Right forelimb (tissue), 1 donor: Measurements from ENCODE around the gene CEL.
"Not testable (repeated sequence)": the region's sequence is repeated elsewhere in the genome, so short reads cannot be mapped to it uniquely, and the experiment has no call there.

ENCODE experiments used
- DNase-seq: peaks from one replicate; pipeline ENCODE4 v3.0.0-alpha.2; 2018

The CEL gene

GRCh38 chr9:133048595-133048994 is 13.2 kb upstream of the CEL start:
- DNase-seq: no peak

DNA sequence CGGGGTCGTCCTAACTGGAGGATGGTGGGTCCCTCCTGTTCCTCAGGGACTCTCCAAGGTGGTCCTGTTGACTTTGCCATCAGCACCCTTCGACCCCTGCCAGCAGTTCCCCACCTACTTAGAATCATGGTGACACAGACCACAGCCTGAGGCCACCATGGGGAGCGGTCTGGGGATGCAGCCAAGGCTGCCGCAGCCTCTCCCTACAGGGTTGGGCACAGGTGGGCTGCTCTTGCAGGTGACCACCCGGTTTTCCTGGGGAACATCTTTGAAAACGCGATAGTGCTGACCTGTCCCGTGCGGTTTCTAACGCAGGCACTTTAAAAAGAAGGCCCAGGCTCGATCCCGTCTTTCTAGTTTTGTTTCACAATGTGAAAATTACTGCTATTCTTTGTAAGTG is 12.7 kb upstream of the CEL start:
- DNase-seq: no peak

DNA sequence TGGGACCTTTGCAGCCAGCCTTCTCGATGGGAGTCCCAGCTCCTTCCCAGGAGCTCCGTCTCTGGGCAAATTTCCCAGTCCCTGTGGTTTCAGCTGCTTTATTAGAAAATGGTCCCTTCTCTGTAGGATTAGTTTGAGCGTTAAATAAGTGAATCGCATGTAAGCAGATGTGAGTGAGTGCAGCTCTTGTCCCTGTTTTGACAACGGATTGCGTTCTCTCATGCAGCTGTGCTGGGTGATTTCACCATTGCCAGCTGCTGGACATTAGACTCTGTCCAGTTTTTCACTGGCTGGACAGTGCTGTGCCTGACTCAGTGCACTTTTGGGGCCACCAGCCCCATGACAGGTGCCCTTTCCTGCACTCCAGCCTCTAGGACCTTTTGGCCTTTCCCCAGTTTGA is 11.6 kb upstream of the CEL start:
- DNase-seq: no peak

DNA sequence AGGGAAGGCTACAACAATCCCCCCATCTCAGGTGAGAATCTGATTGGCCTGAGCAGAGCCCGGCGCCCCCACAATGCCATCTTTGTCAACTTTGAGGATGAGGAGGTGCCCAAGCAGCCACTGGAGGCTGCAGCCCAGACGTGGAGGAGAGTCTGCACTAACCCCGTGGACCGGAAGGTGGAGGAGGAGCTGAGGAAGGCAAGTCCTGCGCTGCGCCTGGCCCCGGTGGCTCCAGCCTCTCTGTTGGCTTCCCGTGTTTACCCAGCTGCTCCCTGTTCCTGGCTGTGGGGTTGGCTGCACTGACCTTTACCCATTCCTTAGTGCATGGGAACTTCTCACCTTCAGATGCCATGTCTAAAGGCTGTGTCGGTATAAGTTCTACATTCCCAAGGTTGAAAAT is 11.0 kb upstream of the CEL start:
- DNase-seq: no peak

GRCh38 chr9:133051281-133051900 is 10.4 kb upstream of the CEL start:
- no peak for DNase-seq

DNA sequence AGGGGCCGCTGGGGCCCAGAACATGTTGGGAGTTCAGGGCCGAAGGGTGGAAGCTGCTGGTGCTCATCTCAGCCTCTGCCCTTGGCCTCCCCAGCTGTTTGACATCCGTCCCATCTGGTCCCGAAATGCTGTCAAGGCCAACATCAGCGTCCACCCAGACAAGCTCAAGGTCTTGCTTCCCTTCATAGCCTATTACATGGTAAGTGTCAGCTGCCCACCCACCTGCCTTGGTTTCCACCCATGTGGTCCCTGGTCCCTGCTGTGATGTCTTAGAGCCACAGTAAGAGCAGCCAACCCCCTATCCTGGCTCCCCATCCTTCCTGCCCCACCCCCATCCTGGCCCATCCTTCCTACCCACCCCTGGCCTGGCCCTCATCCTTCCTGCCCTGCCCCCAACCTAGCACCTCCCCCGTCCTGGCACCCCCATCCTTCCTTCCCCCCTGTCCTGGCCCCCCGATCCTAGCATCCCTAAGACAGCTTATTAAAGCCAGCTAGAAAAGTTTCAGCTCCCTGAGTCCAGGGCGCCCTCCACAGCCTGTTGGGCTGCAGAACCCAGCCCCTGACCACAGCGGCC is 9.7 kb upstream of the CEL start:
- DNase-seq: no peak

DNA sequence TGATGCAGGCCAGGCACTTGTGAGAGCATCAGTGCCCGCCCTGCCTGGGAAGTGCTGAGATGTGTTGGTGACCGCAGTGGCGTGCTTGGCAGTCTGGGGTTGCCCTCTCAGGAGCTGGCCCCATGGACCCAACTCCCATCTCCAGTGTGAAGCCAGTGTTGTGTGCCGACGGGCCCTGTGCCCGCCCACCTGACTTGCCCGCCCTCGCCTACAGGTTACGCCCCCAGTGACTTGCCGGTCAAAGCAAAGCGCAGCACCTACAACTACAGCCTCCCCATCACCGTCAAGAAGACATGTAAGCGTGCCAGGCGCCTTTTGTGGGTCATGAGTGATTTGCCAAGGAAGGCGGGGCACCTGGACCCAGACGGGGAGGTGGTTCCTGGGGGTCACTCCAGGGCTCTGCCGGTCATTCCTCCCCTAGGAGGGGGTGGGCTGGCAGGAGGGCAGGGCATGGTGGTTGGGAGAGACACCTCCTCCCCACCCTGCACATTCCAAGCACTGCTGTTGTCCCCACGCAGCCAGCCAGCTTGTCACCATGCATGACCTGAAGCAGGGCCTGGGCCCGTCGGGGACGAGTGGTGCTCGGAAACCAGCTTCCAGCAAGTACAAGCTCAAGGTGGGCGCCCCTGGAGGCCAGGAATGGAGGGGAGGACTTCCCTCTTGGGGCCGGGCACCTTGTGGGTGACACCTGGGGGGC is 7.4 kb upstream of the CEL start:
- DNase-seq: no peak

- peak; percentile 80 for DNase-seq
Observed at GRCh38 chr9:133054966-133055365, 6.8 kb upstream of the CEL start.

- DNase-seq: no peak
Observed at GRCh38 chr9:133055788-133056420, 5.9 kb upstream of the CEL start.

- no peak for DNase-seq
Observed at GRCh38 chr9:133056533-133056932, 5.2 kb upstream of the CEL start.

DNA sequence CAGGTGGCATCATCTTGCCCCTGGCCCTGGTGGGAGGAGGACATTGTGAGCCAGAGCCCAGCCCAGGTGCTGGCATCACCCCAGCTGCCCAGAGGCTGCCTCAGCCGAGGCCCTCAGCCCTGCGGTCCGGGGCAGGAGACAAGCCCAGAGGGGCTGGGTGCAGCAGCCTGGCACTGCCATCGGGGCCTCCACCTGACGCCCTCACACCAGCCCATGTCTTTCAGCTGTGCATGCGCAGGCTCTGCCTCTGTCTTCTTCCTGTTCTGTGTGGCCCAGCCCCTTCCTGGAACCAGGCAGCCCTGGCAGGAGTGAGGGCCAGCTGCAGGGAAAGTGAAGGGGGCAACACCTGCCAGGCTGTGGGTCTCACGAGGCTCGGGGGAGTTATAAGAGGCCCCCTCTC is 4.8 kb upstream of the CEL start:
- no peak for DNase-seq

- DNase-seq: no peak
Observed at GRCh38 chr9:133057553-133057952, 4.2 kb upstream of the CEL start.

DNA sequence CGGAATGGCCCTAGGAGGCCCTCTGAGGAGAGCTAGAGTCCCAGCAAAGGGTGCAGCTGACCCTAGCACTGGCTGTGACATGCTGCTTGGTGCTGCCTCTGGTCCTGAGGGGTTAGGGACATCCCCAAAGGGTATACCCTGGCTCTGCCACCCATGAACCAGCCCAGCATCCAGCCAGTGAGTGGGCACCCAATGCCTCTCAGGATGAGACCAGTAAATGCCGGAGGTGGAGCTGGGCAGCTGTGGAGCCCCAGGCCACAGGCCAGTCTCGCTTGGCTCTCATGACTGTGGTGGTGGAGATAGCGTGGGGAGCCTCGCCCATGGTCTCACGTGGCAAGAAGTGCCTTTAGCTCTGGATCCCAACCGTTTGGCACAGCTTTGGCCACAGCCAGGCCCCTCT is 3.7 kb upstream of the CEL start:
- no peak for DNase-seq

GRCh38 chr9:133058550-133059320 is 3.0 kb upstream of the CEL start:
- no peak for DNase-seq

- no peak for DNase-seq
Observed at GRCh38 chr9:133059623-133060022, 2.2 kb upstream of the CEL start.

DNA sequence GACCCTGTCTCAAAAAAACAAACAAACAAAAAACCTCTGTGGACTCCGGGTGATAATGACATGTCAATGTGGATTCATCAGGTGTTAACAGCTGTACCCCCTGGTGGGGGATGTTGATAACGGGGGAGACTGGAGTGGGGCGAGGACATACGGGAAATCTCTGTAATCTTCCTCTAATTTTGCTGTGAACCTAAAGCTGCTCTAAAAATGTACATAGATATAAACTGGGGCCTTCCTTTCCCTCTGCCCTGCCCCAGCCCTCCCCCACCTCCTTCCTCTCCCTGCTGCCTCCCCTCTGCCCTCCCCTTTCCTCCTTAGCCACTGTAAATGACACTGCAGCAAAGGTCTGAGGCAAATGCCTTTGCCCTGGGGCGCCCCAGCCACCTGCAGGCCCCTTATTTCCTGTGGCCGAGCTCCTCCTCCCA is 1.4 kb upstream of the CEL start:
- DNase-seq: no peak

GRCh38 chr9:133061019-133061763 is 590 bp upstream of the CEL start:
- DNase-seq: not testable (repeated sequence)

DNA sequence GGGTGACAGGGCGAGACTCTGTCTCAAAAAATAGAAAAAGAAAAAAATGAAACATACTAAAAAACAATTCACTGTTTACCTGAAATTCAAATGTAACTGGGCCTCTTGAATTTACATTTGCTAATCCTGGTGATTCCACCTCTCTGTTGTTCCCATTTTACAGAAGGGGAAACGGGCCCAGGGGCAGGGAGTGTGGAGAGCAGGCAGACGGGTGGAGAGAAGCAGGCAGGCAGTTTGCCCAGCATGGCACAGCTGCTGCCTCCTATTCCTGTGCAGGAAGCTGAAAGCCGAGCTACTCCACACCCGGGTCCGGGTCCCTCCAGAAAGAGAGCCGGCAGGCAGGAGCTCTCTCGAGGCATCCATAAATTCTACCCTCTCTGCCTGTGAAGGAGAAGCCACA is 788 bp downstream of the CEL start:
- DNase-seq: not testable (repeated sequence)

DNA sequence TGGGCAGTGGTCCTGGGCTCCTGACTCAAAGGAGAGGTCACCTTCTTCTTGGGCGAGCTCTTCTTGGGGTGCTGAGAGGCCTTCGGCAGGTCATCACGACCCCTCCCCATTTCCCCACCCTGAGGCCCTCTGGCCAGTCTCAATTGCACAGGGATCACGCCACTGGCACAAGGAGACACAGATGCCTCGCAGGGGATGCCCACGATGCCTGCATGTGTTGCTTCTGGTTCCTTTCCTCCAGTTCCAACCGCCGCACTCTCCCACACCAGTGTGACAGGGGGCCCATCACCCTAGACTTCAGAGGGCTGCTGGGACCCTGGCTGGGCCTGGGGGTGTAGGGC is 1.3 kb downstream of the CEL start:
- DNase-seq: no peak

GRCh38 chr9:133063500-133064231 is 1.9 kb downstream of the CEL start:
- DNase-seq: no peak

DNA sequence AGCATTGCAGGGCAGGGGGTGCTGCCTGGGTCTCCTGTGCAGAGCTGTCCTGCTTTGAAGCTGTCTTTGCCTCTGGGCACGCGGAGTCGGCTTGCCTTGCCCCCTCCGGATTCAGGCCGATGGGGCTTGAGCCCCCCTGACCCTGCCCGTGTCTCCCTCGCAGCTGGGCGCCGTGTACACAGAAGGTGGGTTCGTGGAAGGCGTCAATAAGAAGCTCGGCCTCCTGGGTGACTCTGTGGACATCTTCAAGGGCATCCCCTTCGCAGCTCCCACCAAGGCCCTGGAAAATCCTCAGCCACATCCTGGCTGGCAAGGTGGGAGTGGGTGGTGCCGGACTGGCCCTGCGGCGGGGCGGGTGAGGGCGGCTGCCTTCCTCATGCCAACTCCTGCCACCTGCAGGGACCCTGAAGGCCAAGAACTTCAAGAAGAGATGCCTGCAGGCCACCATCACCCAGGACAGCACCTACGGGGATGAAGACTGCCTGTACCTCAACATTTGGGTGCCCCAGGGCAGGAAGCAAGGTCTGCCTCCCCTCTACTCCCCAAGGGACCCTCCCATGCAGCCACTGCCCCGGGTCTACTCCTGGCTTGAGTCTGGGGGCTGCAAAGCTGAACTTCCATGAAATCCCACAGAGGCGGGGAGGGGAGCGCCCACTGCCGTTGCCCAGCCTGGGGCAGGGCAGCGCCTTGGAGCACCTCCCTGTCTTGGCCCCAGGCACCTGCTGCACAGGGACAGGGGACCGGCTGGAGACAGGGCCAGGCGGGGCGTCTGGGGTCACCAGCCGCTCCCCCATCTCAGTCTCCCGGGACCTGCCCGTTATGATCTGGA is 2.7 kb downstream of the CEL start:
- no peak for DNase-seq
